ACHN (cell line): ENCODE data around the gene TNFAIP3.
"Not testable (repeated sequence)": the region's sequence is repeated elsewhere in the genome, so short reads cannot be mapped to it uniquely, and the experiment has no call there.

ENCODE experiments used
- DNase-seq: peaks from one replicate; pipeline ENCODE4 v3.0.0-alpha.2; 2015
- in situ Hi-C: cut with HindIII; loops from 2 replicates; pipeline ENCODE4 v1.10.0; 2017; ENCODE audit warnings: low sequenced_read_pairs, low pct_ligation_motif_present, low pct_unique_long_range_greater_than_20kb

TNFAIP3 gene

DNA sequence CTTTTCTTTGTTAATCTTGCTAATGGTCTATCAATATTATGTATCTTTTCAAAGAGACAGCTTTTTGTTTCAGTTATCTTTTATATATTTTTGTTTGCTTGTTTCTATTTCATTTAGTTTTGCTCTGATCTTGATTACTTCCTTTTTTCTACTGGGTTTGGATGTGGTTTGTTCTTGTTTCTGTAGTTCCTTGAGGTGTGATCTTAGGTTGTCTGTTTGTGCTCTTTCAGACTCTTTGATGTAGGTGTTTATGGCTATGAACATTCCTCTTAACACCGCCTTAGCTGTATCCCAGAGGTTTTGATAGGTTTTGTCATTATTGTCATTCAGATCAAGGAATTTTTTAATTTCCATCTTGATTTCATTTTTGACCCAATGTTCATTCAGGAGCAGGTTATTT lies 26.8 kb upstream of the TNFAIP3 start:
- DNase-seq: no peak
- in situ Hi-C loops: no loop called here

DNA sequence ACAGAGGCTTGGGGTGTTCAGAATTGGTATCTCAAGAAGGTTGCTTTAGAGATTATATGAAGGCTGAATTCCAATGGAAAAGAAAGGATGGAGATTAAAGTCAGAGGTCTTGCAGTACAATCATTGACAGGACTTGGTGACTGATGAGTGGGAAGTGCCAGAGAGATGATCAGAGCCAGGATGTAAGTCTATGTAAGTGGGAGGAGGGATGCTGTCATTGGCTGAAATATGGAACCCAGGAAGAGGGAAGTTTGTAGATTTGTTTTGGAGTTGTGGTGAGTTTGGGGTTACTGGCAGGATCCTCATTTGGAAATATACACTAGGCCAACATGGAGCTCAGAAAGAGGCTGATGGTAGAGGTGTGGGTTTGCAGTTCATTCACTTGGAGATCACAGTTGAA lies 23.8 kb upstream of the TNFAIP3 start:
- DNase-seq: no peak
- in situ Hi-C loops: no loop called here

DNA sequence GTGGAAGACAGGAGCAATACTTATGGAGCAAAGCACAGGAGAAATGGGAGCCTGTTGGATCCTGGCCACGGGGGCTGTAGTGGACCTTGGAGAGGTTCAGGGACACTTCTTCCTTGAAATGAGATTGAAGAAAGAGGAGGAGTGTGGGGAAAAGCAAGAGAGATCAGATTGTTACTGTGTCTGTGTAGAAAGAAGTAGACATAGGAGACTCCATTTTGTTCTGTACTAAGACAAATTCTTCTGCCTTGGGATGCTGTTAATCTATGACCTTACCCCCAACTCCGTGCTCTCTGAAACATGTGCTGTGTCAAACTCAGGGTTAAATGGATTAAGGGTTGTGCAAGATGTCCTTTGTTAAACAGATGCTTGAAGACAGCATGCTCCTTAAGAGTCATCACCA lies 22.7 kb upstream of the TNFAIP3 start:
- DNase-seq, in situ Hi-C loops: not testable (repeated sequence)

DNA sequence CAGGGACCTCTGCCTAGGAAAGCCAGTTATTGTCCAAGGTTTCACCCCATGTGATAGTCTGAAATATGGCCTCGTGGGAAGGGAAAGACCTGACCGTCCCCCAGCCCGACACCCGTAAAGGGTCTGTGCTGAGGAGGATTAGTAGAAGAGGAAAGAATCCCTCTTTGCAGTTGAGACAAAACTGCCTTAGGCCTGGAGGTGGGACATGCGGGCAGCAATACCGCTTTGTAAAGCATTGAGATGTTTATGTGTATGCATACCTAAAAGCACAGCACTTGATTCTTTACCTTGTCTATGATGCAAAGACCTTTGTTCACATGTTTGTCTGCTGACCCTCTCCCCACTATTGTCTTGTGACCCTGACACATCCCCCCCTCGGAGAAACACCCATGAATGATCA lies 22.3 kb upstream of the TNFAIP3 start:
- DNase-seq, in situ Hi-C loops: not testable (repeated sequence)

DNA sequence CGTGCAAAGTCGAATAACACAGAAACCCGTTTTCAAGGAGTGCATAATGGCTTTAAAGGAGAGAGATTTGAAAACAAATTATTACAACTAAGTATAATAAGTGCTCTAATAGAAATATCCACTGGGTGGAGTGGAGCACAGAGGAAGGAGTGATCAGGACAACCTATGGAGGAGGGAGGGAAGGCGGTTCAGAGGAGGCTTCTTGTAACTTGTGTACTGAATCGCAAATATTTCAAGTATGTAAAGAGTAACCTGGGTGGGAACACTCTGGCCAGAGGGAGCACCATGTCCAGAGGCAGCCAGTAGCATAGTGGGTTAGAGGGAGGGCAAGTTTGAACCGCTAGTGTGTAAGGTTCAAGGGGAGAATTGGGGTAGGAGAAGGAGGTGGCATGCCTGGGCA lies 21.6 kb upstream of the TNFAIP3 start:
- no peak for DNase-seq
- in situ Hi-C loops: no loop called here

DNA sequence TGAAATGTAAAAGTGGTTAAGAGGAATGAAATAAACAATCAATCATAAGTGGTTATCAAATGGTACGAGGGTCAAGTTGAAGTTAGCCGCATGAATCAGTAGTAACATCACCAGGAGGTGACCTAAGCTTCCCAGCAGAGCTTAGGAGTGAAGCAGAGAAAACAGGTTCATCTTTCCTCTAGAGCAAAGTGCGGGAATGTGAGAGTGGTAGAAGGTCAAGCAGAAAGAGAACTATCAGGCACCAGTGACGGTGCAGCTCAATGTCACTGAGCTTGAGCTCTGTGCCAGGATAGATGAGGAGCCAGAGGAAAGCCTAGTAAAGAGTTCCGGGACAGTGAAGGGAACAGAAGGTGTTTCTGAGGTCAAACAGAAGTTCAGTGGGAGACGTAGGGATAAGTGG lies 20.8 kb upstream of the TNFAIP3 start:
- in situ Hi-C loops: no loop called here
- no peak for DNase-seq

DNA sequence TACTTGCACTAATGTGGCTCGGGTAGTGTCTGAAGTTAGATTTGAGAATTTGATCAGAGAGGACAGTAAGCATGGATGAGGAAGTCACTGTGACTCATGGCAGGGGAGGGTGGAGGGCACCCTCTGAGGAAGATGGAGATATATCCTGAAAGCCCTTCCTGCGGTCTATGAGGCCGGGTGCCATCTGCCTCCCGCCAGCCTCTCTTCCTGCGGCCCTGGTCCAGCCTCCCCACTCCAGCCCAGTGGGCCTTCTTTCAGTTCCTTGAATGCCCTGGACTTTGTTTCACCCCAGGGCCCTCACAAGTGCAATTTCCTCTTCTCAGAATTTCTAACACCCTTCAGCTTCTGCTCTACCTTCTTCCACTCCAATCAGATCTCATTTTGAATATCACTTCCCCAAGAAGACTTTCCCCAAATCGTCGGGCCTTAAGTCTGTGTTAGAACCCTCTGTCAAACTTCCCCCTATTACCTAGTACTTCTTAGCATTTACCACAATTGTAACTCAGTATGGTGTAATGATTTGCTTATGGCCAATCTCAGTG lies 20.2 kb upstream of the TNFAIP3 start:
- no peak for DNase-seq
- in situ Hi-C loops: no loop called here

DNA sequence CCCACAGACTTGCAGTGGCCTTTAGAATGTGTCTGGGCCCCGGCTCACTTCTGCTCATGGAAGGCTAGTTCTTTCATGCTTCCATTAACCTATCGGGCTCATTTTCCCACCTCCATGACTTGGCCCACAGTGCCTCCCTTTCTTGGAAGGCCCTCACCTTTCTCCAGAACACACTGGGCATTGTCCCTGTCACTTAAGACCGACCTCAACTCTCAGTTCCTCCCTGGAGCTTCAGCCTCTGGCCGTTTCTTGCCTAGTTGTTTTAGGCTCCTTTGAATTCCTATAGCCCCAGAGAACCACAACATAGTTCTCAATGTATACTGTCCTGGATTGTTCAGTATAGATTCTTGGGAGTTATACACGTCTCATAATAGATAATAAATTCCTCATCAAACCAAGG lies 19.3 kb upstream of the TNFAIP3 start:
- in situ Hi-C loops: no loop called here
- DNase-seq: no peak

DNA sequence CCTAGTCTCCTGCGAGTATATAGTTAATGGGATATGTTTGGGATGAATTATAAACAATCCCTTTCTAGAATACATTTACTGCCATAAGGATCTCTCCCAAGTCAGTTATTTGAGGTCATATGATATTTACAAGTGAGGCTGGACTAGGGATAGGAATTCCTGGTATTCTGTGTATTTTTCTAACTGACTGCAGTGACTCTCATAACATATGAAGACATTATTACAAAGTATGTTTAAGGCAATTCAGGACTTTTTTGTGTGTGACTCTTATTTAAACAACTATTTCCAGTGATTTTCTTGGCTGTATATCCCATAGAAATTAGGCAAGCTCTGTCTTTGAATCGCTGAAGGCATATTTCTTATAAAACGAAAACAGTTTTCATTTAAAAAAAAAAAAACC lies 18.4 kb upstream of the TNFAIP3 start:
- in situ Hi-C loops: no loop called here
- DNase-seq: no peak

DNA sequence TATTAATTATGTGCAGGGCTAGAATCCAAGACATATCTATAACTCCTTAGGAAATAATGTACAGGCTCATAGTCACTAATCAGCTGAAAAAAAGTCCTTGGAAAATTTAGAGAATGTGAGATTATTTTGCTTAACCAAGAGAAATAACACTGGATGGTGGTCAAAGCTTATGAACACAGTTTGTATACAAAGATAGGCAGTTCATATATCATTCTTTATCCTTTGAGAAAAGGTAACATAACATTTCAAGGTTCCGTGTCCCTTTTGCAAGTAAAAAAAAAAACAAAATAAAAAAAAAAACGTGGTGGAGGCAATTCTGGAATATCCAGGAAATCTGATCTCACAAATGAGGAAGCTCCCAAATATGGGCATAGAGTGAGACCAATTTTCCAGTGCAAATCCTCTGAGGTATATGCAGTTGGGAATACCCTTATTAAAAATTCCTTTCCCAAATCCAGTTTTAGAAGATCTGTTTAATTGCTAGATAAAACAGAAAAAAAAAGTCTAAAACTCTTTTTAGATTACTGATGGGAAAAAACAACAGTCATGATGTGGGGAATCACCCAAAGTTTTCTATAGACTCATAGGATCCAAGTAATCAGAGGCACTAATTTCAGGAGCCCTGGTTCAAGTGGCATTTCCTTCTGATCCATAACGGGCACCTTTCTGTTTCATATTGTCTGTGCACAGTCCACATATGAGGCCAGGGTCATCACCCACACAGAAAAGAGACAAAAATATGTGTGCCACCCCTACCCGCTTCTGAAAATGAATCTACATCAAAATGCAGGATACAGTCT lies 17.7 kb upstream of the TNFAIP3 start:
- in situ Hi-C loops: no loop called here
- no peak for DNase-seq

DNA sequence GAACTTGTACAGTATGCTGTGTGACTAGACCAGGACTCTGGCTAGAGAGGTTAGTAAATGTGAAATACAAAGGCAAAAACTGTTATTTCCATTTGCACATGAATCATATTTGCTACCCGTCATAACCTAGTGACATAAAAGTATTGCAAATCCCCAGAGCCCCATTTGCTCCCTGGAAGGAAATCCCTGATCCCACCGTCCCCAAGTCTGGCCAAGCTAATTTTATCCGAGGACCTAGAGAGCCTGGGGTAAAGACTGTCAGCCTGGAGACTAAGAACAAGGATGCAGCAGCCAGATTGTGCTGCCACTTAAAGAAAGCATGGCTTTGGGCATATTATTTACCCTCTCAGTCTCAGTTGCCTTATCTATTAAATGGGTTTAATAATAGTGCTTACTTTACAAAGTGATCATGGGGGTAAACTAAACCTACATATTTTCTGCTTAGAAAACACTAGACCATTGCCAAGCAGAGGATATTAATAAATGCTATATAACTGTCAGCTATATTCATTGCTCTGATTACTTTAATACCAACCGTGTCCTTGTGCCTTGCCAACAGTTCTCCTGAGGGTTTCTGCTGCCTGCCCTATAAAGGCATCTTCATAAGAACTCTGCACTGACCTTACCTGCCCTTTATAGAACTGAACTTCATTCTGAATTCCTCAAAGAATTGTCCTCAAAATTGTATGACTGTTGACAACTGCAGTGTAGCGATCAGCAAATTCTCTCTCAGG lies 16.9 kb upstream of the TNFAIP3 start:
- in situ Hi-C loops: no loop called here
- no peak for DNase-seq

DNA sequence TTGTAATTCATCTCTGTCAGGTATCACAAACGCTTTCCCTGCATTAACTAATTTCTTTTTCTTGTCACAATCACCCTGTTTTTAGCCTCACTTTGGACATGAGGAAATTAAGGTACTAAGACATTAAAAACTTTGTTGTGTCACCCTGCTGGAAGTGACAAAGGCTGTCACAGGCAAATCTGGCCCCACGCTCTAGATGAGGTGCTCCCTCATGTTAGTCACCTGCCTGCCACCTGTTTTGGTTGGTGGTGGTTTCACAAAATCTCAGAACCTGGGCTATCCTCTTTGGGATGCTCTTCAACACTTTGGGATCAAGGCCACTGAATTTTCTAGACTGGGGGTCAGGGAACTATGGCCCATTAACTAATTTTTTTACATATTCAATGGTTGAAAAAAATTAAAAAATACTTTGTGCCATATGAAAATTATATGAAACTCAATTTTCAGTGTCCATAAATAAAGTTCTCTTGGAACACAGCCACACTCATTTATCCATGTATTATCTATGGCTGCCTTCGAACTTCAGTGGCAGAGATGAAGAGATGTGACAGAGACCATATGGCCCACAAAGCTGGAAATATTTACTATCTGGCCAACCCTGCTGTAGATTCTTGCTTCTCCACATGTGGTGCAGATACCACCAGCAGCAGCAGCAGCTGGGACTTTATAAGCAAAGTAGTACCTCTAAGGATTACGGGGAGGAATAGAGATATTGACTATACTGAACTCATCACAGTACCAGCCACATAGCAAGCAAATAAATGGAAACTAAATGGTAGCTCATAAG lies 16.1 kb upstream of the TNFAIP3 start:
- in situ Hi-C loops: no loop called here
- no peak for DNase-seq

DNA sequence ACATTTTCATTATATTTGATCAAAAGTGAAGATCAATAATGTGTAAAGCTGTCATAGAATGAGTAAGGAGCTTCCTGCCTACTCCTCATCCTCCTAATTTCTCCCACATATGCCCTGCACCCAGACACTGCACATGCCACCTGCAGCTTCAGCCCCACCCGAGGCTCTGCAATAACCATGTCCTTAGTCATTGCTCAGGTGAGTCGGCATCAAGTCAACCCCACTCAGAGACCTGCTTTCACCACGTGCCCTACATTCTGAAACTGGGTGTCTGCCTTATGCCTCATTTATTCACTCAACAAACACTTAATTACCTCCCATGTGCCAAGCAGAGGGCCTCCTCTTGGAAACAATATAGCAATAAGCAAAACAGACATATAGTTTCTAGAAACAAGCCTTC lies 15.4 kb upstream of the TNFAIP3 start:
- DNase-seq: no peak
- in situ Hi-C loops: no loop called here

DNA sequence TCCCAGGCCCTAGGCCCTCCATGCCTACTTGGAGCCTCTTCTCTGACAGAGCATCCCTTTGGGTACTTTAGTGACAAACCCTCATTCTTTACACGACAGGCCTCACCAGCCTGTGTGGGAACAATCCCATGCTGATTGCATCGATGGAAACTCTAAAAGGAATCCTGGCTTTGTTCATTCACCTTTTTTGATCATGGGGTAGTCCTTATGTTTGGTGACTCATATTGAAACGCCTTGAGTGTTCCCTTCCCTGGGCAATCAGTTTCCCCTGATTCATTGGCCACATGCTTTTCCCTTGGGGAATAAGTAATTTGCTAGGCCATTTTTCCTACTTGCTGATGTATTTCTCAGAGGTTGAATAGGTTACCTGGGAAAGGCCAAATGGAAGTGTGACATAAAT lies 14.7 kb upstream of the TNFAIP3 start:
- in situ Hi-C loops: no loop called here
- DNase-seq: no peak

DNA sequence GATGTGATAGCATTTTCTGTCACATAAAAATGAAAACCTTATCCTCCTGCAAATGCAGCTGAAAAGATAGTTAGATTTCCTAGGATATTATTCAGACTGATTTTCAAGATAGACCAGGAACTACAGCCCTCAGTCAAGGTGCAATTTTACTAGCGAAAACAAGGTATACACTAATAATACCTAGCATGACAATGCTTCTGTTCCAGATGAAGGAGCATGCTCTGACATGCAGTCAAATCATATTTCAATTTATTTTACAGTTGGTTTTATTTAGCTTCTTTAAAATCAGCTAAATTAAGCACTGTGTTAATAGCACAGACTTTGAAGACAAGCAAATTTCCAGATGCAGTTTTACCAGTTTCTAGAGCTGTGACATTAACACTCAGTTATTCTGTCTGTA lies 14.2 kb upstream of the TNFAIP3 start:
- in situ Hi-C loops: no loop called here
- no peak for DNase-seq

DNA sequence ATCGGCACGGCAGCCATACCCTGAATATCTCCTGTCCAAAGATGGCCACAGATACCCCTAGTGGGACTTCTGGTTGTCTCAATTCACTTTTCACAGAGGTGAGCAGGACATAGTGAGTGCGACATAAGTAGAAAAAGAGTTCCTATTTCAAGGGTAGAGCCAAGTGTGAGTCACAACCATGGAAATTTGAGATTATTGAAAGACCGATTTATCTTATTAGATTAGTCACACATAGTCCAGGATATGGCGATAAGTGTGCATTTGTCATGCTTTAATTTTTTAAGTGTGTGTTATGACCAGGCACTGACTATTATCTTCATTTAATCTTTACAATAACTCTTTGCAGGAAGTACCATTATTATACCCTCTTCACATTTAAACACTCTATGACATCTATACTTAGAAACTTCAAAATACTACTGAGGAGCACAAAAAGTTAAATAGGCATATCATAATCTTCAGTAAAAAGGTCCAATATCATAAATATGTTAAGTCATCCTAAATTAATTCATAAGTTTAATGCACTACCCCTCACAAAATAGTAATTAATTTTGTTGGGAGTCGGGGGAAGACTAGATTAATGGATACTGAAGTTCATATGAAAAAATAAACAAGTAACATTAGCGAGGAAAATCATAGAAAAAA lies 13.4 kb upstream of the TNFAIP3 start:
- in situ Hi-C loops: no loop called here
- DNase-seq: no peak

DNA sequence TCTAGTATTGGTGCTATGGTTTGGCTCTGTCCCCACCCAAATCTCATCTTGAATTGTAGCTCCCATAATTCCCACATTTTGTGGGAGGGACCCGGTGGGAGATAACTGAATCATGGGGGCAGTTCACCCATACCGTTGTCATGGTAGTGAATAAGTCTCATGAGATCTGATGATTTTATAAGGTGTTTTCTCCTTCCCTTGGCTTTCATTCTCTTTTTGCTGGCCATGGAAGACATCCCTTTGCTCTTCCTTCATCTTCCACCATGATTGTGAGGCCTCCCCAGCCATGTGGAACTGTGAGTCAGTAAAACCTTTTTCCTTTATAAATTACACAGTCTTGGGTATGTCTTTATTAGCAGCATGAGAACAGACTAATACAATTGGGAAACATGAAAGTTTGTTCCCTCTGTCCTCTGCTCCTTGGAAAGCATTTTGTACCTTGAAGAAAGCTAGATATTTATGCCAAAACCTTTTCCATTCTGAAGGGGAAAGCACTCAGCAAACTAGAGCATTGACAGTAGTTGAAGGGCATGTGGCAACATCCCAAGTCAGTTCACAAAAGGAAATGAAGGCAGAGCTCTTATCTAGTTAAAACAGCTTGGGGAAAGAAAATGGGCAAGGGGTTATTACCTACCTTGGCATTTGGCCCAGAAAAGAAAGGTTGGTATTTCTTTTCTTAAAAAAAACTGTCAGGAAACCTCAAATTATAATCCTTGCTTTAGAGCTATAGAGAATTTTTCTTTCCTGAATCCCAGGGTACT lies 10.7 kb upstream of the TNFAIP3 start:
- DNase-seq: no peak
- in situ Hi-C loops: no loop called here

DNA sequence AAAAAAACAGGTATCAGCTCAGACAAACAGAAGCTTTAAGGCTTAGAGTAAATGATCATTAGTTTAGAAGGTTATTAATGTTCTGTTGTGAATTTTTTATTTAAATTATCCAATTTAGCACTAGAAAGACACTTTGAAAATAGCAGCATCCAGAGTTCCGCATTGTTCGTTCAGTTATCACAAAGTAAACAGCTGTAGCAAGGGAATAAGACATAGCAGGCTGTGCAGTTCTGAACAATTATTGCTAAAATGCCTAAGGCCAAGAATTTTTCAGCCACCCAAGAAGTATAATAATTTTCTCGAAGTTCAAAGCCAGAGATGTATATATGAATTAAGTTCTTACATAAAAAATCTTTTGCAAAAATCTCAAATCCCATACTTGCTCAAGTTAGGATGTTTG lies 8.0 kb upstream of the TNFAIP3 start:
- no peak for DNase-seq
- in situ Hi-C loops: no loop called here
